Bronchial epithelial cell (primary cell): ENCODE results near the gene BRPF1. TPM values are rescaled to one million over a fixed set of nuclear protein-coding genes. Genes with fewer than 3 reads are reported as not detected.
A peak's percentile ranks its signal among the peaks of the same experiment; 100 is the strongest.

Experiments used
- DNase-seq: peaks from one replicate; pipeline ENCODE4 v3.0.0-alpha.2; 2010; ENCODE audit warnings: low read depth
- FAIRE-seq: peaks from 2 replicates; lab custom pipeline; 2011; peaks lifted over from hg19 to GRCh38; lab: Jason Lieb, UNC
- H3K27me3 ChIP-seq: 2 replicates; pipeline ENCODE4 v1.5.1; 2011; ENCODE audit warnings: low read length; ENCODE audit not compliant: control insufficient read depth, insufficient read depth
- H3K36me3 ChIP-seq: 2 replicates; pipeline ENCODE4 v1.5.1; 2011; ENCODE audit warnings: low read length; ENCODE audit not compliant: control insufficient read depth, insufficient read depth
- H3K4me3 ChIP-seq: 2 replicates; pipeline ENCODE4 v1.5.1; 2011; ENCODE audit warnings: mild to moderate bottlenecking, low read depth, low read length, control low read depth
- total RNA-seq: library from RNA; depleted of rRNA; stranded (reverse); fragments of >200 nt; gene quantifications from 2 replicates; pipeline ENCODE4 v1.2.1, GENCODE V29; 2014
- TF ChIP-seq, protein P1 (sequence below): IDR thresholded peaks from 2 replicates; pipeline ENCODE4 v1.5.1; 2011; ENCODE audit warnings: mild to moderate bottlenecking, moderate library complexity, low read length, control low read depth, inconsistent platforms; ENCODE audit not compliant: insufficient read depth, severe bottlenecking

The BRPF1 gene
- total RNA-seq, 1 donor from 2014 or later = 14.0 TPM

DNA sequence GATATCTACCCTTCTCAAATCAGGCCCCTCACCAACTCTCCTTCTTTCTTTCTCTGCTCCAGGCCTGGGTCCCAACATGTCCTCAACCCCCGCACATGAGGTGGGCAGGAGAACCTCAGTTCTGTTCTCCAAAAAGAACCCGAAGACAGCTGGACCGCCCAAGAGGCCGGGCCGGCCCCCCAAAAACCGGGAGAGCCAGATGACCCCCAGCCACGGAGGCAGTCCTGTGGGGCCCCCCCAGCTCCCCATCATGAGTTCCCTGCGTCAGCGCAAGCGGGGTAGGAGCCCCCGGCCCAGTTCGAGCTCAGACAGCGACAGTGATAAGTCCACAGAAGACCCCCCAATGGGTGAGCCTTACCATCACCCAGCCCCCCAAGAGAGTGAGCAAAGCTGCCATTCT is 12.6 kb downstream of the BRPF1 start:
- Histone ChIP-seq H3K27me3 (no peaks in the 10 kb centered on the region), H3K36me3 (peaks cover 43% of the 10 kb centered on the region), H3K4me3 (no peak overlapping the region)
- TF ChIP-seq, protein P1, sequence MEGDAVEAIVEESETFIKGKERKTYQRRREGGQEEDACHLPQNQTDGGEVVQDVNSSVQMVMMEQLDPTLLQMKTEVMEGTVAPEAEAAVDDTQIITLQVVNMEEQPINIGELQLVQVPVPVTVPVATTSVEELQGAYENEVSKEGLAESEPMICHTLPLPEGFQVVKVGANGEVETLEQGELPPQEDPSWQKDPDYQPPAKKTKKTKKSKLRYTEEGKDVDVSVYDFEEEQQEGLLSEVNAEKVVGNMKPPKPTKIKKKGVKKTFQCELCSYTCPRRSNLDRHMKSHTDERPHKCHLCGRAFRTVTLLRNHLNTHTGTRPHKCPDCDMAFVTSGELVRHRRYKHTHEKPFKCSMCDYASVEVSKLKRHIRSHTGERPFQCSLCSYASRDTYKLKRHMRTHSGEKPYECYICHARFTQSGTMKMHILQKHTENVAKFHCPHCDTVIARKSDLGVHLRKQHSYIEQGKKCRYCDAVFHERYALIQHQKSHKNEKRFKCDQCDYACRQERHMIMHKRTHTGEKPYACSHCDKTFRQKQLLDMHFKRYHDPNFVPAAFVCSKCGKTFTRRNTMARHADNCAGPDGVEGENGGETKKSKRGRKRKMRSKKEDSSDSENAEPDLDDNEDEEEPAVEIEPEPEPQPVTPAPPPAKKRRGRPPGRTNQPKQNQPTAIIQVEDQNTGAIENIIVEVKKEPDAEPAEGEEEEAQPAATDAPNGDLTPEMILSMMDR = no peak
- FAIRE-seq (no peak), DNase-seq (no peak)

DNA sequence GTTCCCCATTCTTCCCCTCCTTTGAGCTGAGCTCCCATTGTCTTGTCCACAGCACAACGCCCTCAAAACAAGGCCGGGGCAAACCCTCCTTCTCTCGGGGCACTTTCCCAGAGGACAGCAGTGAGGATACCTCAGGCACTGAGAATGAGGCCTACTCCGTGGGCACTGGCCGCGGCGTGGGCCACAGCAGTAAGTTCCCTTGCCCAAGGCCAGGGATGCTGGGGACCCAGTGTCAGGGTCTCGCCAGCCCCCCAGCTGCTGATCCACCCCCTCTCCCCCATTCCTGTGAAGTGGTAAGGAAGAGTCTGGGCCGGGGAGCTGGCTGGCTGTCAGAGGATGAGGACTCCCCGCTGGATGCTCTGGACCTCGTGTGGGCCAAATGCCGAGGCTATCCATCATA is 14.0 kb downstream of the BRPF1 start:
- TF ChIP-seq, protein P1 = no peak
- H3K4me3 ChIP-seq = no peak overlapping the region
- DNase-seq (no peak), FAIRE-seq (no peak)
- H3K36me3 ChIP-seq = peaks cover 35% of the 10 kb centered on the region
- no peaks in the 10 kb centered on the region for H3K27me3 ChIP-seq

DNA sequence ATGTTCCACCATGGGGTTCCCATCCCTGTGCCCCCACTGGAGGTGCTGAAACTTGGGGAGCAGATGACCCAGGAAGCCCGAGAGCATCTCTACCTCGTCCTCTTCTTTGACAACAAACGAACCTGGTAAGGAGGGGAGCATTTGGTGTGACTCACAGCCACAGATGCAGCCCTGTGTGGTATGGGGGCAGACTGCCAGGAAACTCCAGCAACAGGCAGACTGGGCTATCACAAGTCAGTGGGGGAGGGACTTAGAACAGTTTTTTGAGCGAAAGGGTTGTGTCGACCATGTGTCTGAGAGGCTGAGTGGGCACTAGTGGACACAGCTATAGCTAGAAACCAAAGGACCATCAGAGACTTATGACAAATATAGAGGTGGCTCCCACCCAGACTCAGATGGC is 14.8 kb downstream of the BRPF1 start:
- DNase-seq (no peak), FAIRE-seq (no peak)
- H3K4me3 ChIP-seq = no peak overlapping the region
- TF ChIP-seq, protein P1 = no peak
- H3K36me3 ChIP-seq = peaks cover 30% of the 10 kb centered on the region
- H3K27me3 ChIP-seq = no peaks in the 10 kb centered on the region

DNA sequence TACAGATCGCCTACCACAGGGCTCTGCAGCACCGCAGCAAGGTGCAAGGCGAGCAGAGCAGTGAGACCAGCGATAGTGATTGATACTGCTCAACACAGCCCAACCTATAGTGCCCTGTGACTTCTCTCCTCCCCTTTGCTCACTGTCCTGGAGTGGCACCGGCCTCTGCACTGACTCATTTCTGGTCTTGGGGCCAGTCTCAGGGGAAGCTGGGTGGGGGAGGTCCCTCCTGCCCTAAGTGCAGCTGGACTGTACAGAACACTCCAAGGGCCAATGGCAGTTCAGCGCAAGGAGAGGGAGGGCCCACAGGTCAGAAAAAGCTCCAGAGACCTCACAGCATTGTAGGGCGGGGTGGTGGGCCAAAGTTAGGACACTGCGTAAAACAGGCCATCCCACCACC is 15.7 kb downstream of the BRPF1 start:
- no peaks in the 10 kb centered on the region for H3K27me3 ChIP-seq
- DNase-seq = no peak
- FAIRE-seq = no peak
- TF ChIP-seq, protein P1 = no peak
- H3K4me3 ChIP-seq = no peak overlapping the region
- peaks cover 23% of the 10 kb centered on the region for H3K36me3 ChIP-seq

DNA sequence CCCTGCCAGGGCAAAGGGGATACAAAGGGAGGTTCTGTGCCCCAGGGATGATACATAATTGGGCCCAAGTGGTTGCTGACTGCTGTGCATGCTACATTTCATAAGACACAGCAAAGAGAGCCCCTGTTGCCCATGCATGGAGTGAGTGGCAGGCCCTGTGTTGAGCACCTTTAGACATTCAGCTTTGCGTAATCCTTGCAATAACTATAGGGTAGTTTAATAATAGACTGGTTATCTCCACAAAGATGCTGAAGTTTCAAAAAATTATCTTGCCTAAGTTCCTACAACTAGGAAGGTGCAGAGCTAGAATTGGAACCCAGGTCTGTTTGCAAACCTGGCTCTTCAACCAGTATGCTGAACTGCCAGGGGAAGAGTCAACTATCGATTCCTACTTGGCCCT is 16.5 kb downstream of the BRPF1 start:
- no peaks in the 10 kb centered on the region for H3K27me3 ChIP-seq
- H3K36me3 ChIP-seq = peaks cover 18% of the 10 kb centered on the region
- no peak for DNase-seq
- TF ChIP-seq, protein P1 = no peak
- no peak for FAIRE-seq
- H3K4me3 ChIP-seq = no peak overlapping the region

DNA sequence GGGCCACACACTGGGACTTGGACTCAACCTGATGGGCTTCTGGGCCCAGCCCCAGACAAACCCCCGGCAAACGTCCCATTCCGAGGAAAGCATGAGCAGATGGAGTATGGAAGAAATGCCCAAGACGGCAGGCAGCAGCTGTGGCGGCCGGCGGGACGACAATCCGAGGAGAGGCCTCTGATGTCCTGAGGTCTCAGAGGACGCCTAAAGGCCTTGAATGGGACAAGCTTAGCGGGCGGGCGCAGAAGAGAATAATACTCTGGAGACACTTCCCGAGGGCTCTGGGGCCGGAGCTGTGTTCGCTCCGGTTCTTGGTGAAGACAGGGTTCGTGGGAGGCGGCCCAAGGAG is 17.7 kb downstream of the BRPF1 start:
- peaks cover 9% of the 10 kb centered on the region for H3K36me3 ChIP-seq
- FAIRE-seq (no peak), DNase-seq (no peak)
- TF ChIP-seq, protein P1 = no peak
- H3K4me3 ChIP-seq = peak overlapping the region; percentile 56
- no peaks in the 10 kb centered on the region for H3K27me3 ChIP-seq
